ENCODE results near the gene GNL3L. TPM values are rescaled to one million over a fixed set of nuclear protein-coding genes. Genes with fewer than 3 reads are reported as not detected.
"Not testable (repeated sequence)": the region's sequence is repeated elsewhere in the genome, so short reads cannot be mapped to it uniquely, and the experiment has no call there.

Gene GNL3L
- total RNA-seq = 52.9 and 53.3 TPM in 2 replicates
- long read RNA-seq, transcript GNL3L-201 (16 exons, 2,357 nt) = major isoform, 18 of 40 reads
- long read RNA-seq, partial matches to known transcripts = 11 of 40 reads
- long read RNA-seq, other reads (novel, unspliced or antisense) = 7 of 40 reads

GRCh38 chrX:54529552-54530356 lies at the start of gene GNL3L:
Gene GNL3L (plus strand): TSS chrX:54530219. CDS start chrX:54532567, 2,348 bp downstream.
- TF ChIP-seq CTCF (conservative IDR thresholded peaks at IDR 0.05) = no peak
- peaks cover 21% of the 10 kb centered on the region for H3K4me1 Mint-ChIP-seq
- DNase-seq (ENCODE audit: low read depth, low spot score) = peak; percentile 61
- peaks cover 16% of the 10 kb centered on the region for H3K36me3 Mint-ChIP-seq (ENCODE audit: low read depth)
- H3K27ac Mint-ChIP-seq (ENCODE audit: unreplicated experiment) = peak within 1 kb of the TSS; percentile 100
- H3K27me3 Mint-ChIP-seq (ENCODE audit: low read depth) = no peaks in the 10 kb centered on the region
- peak within 1 kb of the TSS; percentile 92 for H3K4me3 Mint-ChIP-seq
- peaks cover 11% of the 10 kb centered on the region for H3K9me3 Mint-ChIP-seq

GRCh38 chrX:54482839-54483593 lies 47.0 kb upstream of the GNL3L start:
- peak overlapping the region; percentile 28 for H3K4me3 Mint-ChIP-seq
- DNase-seq (ENCODE audit: low read depth, low spot score) = no peak

DNA sequence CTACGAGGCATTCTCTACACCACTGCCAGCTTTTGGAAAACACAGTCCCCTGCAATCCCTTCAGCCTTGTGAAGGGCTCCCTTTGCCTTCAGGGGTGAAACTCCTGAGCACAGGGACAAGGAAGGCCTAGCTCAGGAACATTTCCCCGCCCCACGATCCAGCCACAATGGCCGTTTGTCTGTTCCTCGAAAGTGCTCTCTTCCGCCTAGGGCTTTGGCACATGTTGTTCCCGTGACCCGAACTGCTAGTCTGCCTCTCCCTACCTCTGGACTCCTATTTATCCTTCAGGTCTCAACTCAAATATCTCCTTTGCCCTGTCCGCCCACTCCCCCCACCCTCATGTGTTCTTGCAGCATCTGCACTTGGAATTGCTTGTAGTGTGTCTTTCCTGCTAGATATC lies 46.1 kb upstream of the GNL3L start:
- Mint-ChIP-seq H3K27me3 (ENCODE audit: low read depth) (no peaks in the 10 kb centered on the region), H3K27ac (ENCODE audit: unreplicated experiment) (peak overlapping the region; percentile 95), H3K36me3 (ENCODE audit: low read depth) (peaks cover 5% of the 10 kb centered on the region), H3K4me3 (peak overlapping the region; percentile 28), H3K4me1 (peaks cover 54% of the 10 kb centered on the region), H3K9me3 (peaks cover 5% of the 10 kb centered on the region)
- no peak for DNase-seq (ENCODE audit: low read depth, low spot score)
- TF ChIP-seq CTCF (conservative IDR thresholded peaks at IDR 0.05) = no peak

More at GRCh38 chrX:54482839-54483593, 47.0 kb upstream of the GNL3L start:
- peaks cover 54% of the 10 kb centered on the region for H3K4me1 Mint-ChIP-seq
- peak overlapping the region; percentile 72 for H3K27ac Mint-ChIP-seq (ENCODE audit: unreplicated experiment)
- no peaks in the 10 kb centered on the region for H3K36me3 Mint-ChIP-seq (ENCODE audit: low read depth)
- no peaks in the 10 kb centered on the region for H3K27me3 Mint-ChIP-seq (ENCODE audit: low read depth)
- no peak for TF ChIP-seq CTCF (conservative IDR thresholded peaks at IDR 0.05)
- no peaks in the 10 kb centered on the region for H3K9me3 Mint-ChIP-seq

DNA sequence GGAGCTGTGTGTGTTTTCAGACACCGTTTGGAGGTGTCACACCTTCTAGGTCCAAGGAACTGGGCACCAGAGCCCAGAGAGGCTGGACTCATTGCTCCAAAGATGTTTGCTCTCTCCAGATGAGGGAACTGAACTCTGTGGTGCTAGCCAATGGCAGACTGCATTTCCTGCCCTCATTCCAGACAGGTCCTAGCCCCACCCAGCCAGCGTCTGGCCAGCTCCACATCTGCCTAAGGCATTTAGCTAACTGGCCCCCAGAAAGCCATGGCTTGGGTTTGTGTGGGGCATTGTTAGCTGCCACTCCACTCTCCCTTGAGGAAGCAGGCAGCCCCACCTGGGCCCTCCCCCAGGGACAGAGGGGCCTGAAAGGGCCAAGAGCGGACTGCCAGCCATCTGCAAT lies 45.4 kb upstream of the GNL3L start:
- no peak for DNase-seq (ENCODE audit: low read depth, low spot score)
- Mint-ChIP-seq H3K4me3 (peak overlapping the region; percentile 38), H3K27me3 (ENCODE audit: low read depth) (no peaks in the 10 kb centered on the region), H3K9me3 (peaks cover 5% of the 10 kb centered on the region), H3K4me1 (peaks cover 48% of the 10 kb centered on the region), H3K27ac (ENCODE audit: unreplicated experiment) (no peak overlapping the region), H3K36me3 (ENCODE audit: low read depth) (peaks cover 8% of the 10 kb centered on the region)
- TF ChIP-seq CTCF (conservative IDR thresholded peaks at IDR 0.05) = no peak

DNA sequence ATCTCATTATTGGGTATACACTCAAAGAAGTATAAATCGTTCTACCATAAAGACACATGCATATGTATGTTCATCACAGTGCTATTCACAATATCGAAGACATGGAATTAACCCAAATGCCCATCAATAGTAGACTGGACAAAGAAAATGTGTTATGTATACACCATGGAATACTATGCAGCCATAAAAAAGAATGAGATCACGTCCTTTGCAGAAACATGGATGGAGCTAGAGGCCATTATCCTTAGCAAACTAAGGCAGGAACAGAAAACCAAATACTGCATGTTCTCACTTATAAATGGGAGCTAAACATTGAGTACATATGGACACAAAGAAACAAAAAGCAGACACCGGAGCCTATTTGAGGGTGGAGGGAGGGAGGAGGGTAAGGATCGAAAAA lies 40.2 kb upstream of the GNL3L start:
- not testable (repeated sequence) for H3K27me3 Mint-ChIP-seq (ENCODE audit: low read depth); H3K4me3 Mint-ChIP-seq; H3K27ac Mint-ChIP-seq (ENCODE audit: unreplicated experiment); DNase-seq (ENCODE audit: low read depth, low spot score)
- H3K4me1 Mint-ChIP-seq = peaks cover 40% of the 10 kb centered on the region
- H3K36me3 Mint-ChIP-seq (ENCODE audit: low read depth) = peaks cover 18% of the 10 kb centered on the region
- H3K9me3 Mint-ChIP-seq = peaks cover 10% of the 10 kb centered on the region
